Measurements from ENCODE around the gene TAS2R39.
"Not testable (repeated sequence)": the region's sequence is repeated elsewhere in the genome, so short reads cannot be mapped to it uniquely, and the experiment has no call there.

TAS2R39 gene

DNA sequence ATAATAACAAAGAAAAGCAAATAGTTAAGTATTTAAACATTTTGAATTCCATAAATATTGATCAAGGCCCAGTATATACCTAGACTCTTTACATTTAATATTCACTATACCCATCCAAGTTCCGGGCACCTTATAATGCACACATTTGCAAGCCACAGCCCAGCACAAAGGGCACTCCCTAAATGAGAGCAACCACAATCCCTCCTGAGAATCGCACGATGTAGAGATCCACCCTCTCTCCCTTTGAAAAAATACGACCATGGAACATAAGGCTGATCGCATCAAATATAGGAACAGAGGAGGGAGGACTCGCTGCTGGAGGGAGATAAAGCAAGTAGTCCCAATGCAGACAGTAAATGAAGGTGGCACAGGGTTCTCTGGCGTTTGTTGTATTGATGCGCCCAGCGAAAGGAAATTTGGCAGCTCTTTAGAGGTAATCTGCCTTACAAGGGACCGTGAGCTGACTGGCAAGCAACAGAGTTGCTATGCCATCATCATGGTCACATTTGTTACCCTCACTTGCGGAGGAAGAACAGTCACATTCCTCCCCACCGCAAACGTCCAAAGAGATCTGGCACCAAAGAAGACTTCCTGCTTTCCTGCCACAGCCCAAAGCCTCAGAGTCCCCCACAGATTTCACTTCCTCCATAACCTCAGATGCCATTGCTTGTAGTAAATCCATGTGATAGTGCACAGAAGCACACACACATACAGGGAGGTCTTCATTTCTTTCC, 22.5 kb downstream of the TAS2R39 start:
- no peak for DNase-seq (ENCODE audit: extremely low spot score)
- POLR2A ChIA-PET: no interaction called here
- CTCF ChIA-PET: interaction anchor here (1.1 kb wide), 1 partner anchor 9 kb away, joined by 9 read pairs; no protein-coding TSS in a partner anchor
- TF ChIP-seq NFRKB (IDR thresholded peaks at IDR 0.05): no peak
- no peak for TF ChIP-seq ARNT (IDR thresholded peaks at IDR 0.05)
- no peak for TF ChIP-seq TARDBP (IDR thresholded peaks at IDR 0.05)
- TF ChIP-seq LEF1 (IDR thresholded peaks at IDR 0.05; ENCODE audit: borderline replicate concordance): no peak
- no peak for TF ChIP-seq SUZ12 (IDR thresholded peaks at IDR 0.05)
- no peak for TF ChIP-seq CTBP1 (IDR thresholded peaks at IDR 0.05; ENCODE audit: borderline replicate concordance)
- TF ChIP-seq ZNF384 (IDR thresholded peaks at IDR 0.05): no peak
- TF ChIP-seq BHLHE40 (IDR thresholded peaks at IDR 0.05; ENCODE audit: borderline replicate concordance): no peak
- no peak for TF ChIP-seq FOXA1 (IDR thresholded peaks at IDR 0.05)
- TF ChIP-seq SP1 (IDR thresholded peaks at IDR 0.05): no peak
- no peak for TF ChIP-seq FOXM1 (IDR thresholded peaks at IDR 0.05; ENCODE audit: borderline replicate concordance)
- TF ChIP-seq, protein P1, sequence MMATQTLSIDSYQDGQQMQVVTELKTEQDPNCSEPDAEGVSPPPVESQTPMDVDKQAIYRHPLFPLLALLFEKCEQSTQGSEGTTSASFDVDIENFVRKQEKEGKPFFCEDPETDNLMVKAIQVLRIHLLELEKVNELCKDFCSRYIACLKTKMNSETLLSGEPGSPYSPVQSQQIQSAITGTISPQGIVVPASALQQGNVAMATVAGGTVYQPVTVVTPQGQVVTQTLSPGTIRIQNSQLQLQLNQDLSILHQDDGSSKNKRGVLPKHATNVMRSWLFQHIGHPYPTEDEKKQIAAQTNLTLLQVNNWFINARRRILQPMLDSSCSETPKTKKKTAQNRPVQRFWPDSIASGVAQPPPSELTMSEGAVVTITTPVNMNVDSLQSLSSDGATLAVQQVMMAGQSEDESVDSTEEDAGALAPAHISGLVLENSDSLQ (IDR thresholded peaks at IDR 0.05): no peak
- TF ChIP-seq FOXK2 (IDR thresholded peaks at IDR 0.05): no peak
- TF ChIP-seq L3MBTL2 (conservative IDR thresholded peaks at IDR 0.05): no peak
- no peak for TF ChIP-seq HDGF (IDR thresholded peaks at IDR 0.05; ENCODE audit: borderline replicate concordance)
- no peak for TF ChIP-seq ELF4 (IDR thresholded peaks at IDR 0.05)

GRCh38 chr7:143210541-143210940, 27.3 kb downstream of the TAS2R39 start:
- no peak for DNase-seq (ENCODE audit: extremely low spot score)
- CTCF ChIA-PET: no interaction called here
- TF ChIP-seq L3MBTL2 (conservative IDR thresholded peaks at IDR 0.05) (no peak), FOXA1 (IDR thresholded peaks at IDR 0.05) (no peak), SUZ12 (IDR thresholded peaks at IDR 0.05) (no peak), SP1 (IDR thresholded peaks at IDR 0.05) (no peak), FOXM1 (IDR thresholded peaks at IDR 0.05; ENCODE audit: borderline replicate concordance) (no peak), ARNT (IDR thresholded peaks at IDR 0.05) (no peak), FOXK2 (IDR thresholded peaks at IDR 0.05) (no peak), TARDBP (IDR thresholded peaks at IDR 0.05) (no peak), ZNF384 (IDR thresholded peaks at IDR 0.05) (no peak), LEF1 (IDR thresholded peaks at IDR 0.05; ENCODE audit: borderline replicate concordance) (no peak), ELF4 (IDR thresholded peaks at IDR 0.05) (no peak), BHLHE40 (IDR thresholded peaks at IDR 0.05; ENCODE audit: borderline replicate concordance) (no peak), NFRKB (IDR thresholded peaks at IDR 0.05) (no peak)
- POLR2A ChIA-PET: no interaction called here

GRCh38 chr7:143213478-143213877, 30.3 kb downstream of the TAS2R39 start:
- POLR2A ChIA-PET; DNase-seq (ENCODE audit: extremely low spot score): not testable (repeated sequence)
- CTCF ChIA-PET: interaction anchor here (0.8 kb wide), 1 partner anchor 18 kb away, joined by 6 read pairs; no protein-coding TSS in a partner anchor

GRCh38 chr7:143214789-143215679, 31.8 kb downstream of the TAS2R39 start:
- TF ChIP-seq NFRKB (IDR thresholded peaks at IDR 0.05): no peak
- peak; percentile 28; the same call in 1 of the 2 replicates for TF ChIP-seq ARNT (IDR thresholded peaks at IDR 0.05)
- CTCF ChIA-PET: interaction anchor here (0.6 to 2.0 kb wide), 50 partner anchors 9 to 1240 kb away, joined by 3 to 22 read pairs (median 4); partner anchors contain the start of genes EPHB6 and TRPV6
- POLR2A ChIA-PET: interaction anchor here (0.9 kb wide), 1 partner anchor 361 kb away, joined by 3 read pairs; no protein-coding TSS in a partner anchor
- DNase-seq (ENCODE audit: extremely low spot score): peak; percentile 84

DNA sequence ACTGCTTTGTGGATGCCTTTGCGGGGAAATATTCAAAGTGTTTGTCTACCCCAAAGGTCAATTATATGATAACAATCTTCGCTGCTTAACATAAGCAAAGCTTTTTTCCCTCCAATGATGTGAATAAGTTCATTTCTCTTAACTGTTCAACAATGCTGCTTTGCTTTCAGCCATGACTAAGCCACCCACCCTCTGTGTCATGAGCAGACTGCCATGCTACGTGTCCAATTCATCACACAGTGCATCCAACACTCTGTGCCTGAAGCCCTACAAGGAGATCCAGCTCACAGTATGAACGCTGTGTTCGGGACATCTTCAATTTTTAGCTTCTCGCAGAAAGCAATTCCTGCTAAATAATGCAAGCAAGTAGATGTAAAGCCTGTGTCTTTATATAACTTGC, 32.9 kb downstream of the TAS2R39 start:
- ChIA-PET CTCF (interaction anchor here (0.6 to 2.0 kb wide), 6 partner anchors 13 to 362 kb away, joined by 3 to 13 read pairs (median 3); no protein-coding TSS in a partner anchor), POLR2A (no interaction called here)
- TF ChIP-seq LEF1 (IDR thresholded peaks at IDR 0.05; ENCODE audit: borderline replicate concordance) (no peak), FOXK2 (IDR thresholded peaks at IDR 0.05) (no peak), FOXA1 (IDR thresholded peaks at IDR 0.05) (no peak), ARNT (IDR thresholded peaks at IDR 0.05) (no peak), ELF4 (IDR thresholded peaks at IDR 0.05) (no peak), BHLHE40 (IDR thresholded peaks at IDR 0.05; ENCODE audit: borderline replicate concordance) (no peak), NFRKB (IDR thresholded peaks at IDR 0.05) (no peak), SUZ12 (IDR thresholded peaks at IDR 0.05) (no peak), SP1 (IDR thresholded peaks at IDR 0.05) (no peak), ZNF384 (IDR thresholded peaks at IDR 0.05) (no peak), TARDBP (IDR thresholded peaks at IDR 0.05) (no peak), HDGF (IDR thresholded peaks at IDR 0.05; ENCODE audit: borderline replicate concordance) (no peak), L3MBTL2 (conservative IDR thresholded peaks at IDR 0.05) (no peak), CTBP1 (IDR thresholded peaks at IDR 0.05; ENCODE audit: borderline replicate concordance) (no peak), FOXM1 (IDR thresholded peaks at IDR 0.05; ENCODE audit: borderline replicate concordance) (no peak)
- TF ChIP-seq, protein P1 (IDR thresholded peaks at IDR 0.05): no peak
- DNase-seq (ENCODE audit: extremely low spot score): no peak

DNA sequence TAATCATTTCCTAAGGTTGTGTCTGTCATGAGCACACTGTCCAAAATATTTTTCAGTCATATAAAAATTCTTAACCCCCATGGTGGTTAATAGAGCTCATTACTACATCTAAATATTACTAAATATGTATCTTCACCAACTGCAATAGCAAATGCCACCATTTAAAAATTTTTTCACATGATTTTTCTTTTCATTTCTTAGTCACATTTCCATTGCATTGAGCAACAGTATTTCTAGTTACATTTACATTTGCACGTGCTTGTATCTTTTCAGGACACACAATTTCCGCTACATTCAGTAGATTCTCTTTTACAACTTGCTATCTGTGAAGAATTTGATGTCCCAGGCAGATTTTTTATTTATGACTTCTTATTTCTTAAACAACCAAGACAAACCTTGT, 33.5 kb downstream of the TAS2R39 start:
- DNase-seq (ENCODE audit: extremely low spot score): no peak
- POLR2A ChIA-PET: no interaction called here
- TF ChIP-seq ZNF384 (IDR thresholded peaks at IDR 0.05) (no peak), HDGF (IDR thresholded peaks at IDR 0.05; ENCODE audit: borderline replicate concordance) (no peak), SP1 (IDR thresholded peaks at IDR 0.05) (no peak), ELF4 (IDR thresholded peaks at IDR 0.05) (no peak), CTBP1 (IDR thresholded peaks at IDR 0.05; ENCODE audit: borderline replicate concordance) (no peak), FOXA1 (IDR thresholded peaks at IDR 0.05) (no peak), FOXM1 (IDR thresholded peaks at IDR 0.05; ENCODE audit: borderline replicate concordance) (no peak), FOXK2 (IDR thresholded peaks at IDR 0.05) (no peak), TARDBP (IDR thresholded peaks at IDR 0.05) (no peak), ARNT (IDR thresholded peaks at IDR 0.05) (no peak), NFRKB (IDR thresholded peaks at IDR 0.05) (no peak), L3MBTL2 (conservative IDR thresholded peaks at IDR 0.05) (no peak), BHLHE40 (IDR thresholded peaks at IDR 0.05; ENCODE audit: borderline replicate concordance) (no peak)
- TF ChIP-seq, protein P1 (IDR thresholded peaks at IDR 0.05): no peak
- CTCF ChIA-PET: interaction anchor here (0.6 to 1.0 kb wide), 3 partner anchors 13 to 362 kb away, joined by 3 to 4 read pairs (median 3); no protein-coding TSS in a partner anchor

All from HEK293T (cell line).